Left lung (tissue), 10 donors: ENCODE results near the gene TMCC3. TPM values are rescaled to one million over a fixed set of nuclear protein-coding genes. Genes with fewer than 3 reads are reported as not detected.

Experiments
- ATAC-seq: fragments of 200-7000 bp; cut with Tn5 transposase; one replicate; pipeline ENCODE4 v1.9.1; 2020; ENCODE audit warnings: moderate library complexity
- DNase-seq, 4 donors: peaks; one replicate each; pipeline ENCODE4 v3.0.0-alpha.2; 2013 to 2020
- H3K27ac ChIP-seq, 2 donors: fragments of 200-600 bp; sonication (generic) in 1 of 2; one replicate each; pipeline versions ENCODE4 v1.5.0 to v1.8.0; 2020 to 2021
- H3K27me3 ChIP-seq, 2 donors: fragments of 200-600 bp; sonication (generic) in 1 of 2; one replicate each; pipeline versions ENCODE4 v1.5.0 to v1.8.0; 2020 to 2021
- H3K36me3 ChIP-seq, 2 donors: fragments of 200-600 bp; sonication (generic) in 1 of 2; one replicate each; pipeline versions ENCODE4 v1.5.0 to v1.8.0; 2020 to 2021
- H3K4me1 ChIP-seq, 2 donors: fragments of 200-600 bp; one replicate each; pipeline ENCODE4 v1.8.0; 2021
- H3K4me3 ChIP-seq, 2 donors: fragments of 200-600 bp; sonication (generic) in 1 of 2; one replicate each; pipeline versions ENCODE4 v1.5.0 to v1.8.0; 2020 to 2021; ENCODE audit warnings: mild to moderate bottlenecking in 1 of 2
- H3K9me3 ChIP-seq, 2 donors: fragments of 200-600 bp; sonication (generic) in 1 of 2; one replicate each; pipeline versions ENCODE4 v1.5.0 to v1.8.0; 2020 to 2021
- CTCF ChIP-seq, 2 donors: fragments of 200-600 bp; sonication (generic) in 1 of 2; IDR thresholded peaks; one replicate each; pipeline versions ENCODE4 v1.5.0 to v1.8.0; 2021; ENCODE audit warnings: antibody characterized with exemption in 2 of 2
- intact Hi-C, 2 donors: fragments of 100-400 bp; cut with DNase I; formaldehyde crosslinking; loops; one replicate each; pipeline versions ENCODE4 v1.11.2 to v1.14.2; 2022
- polyA plus RNA-seq, 6 donors: library from polyadenylated mRNA; unstranded; fragments of 120-200 nt; gene quantifications; one replicate each; pipeline ENCODE4 v1.2.1, GENCODE V29; 2013; ENCODE audit not compliant: insufficient read length in 6 of 6
- total RNA-seq, 2 donors: library from RNA; stranded (reverse); fragmentation: NEBNext Ultra II Directional; extraction: Animal tissue kit (Norgen Biotek cat#: 25700); gene quantifications; one replicate each; pipeline ENCODE4 v1.2.1, GENCODE V29; 2021
- donor health status: DM: no; HTN: yes; CAD: no.
- donor health status: DM: no; HTN: no; CAD: no.

The TMCC3 gene
- total and polyA plus RNA-seq, 8 donors, result 3.7 to 11.4 (median 6.8) TPM

GRCh38 chr12:94545935-94546771, 104.2 kb downstream of the TMCC3 start:
- H3K4me3 ChIP-seq, result no peak overlapping the region
- peak in 3 of 4 donors; percentile 37 to 65 (median 44) for DNase-seq
- H3K27me3 ChIP-seq, result no peaks in the 10 kb centered on the region
- no peak overlapping the region for H3K27ac ChIP-seq
- ATAC-seq, result peak; percentile 99
- peak; percentile 68 to 74 for TF ChIP-seq CTCF (IDR thresholded peaks at IDR 0.05)
- peaks cover 0 to 9% of the 10 kb centered on the region in 2 donors for H3K9me3 ChIP-seq
- H3K36me3 ChIP-seq, result no peaks in the 10 kb centered on the region
- intact Hi-C loops, result loop anchor here in 1 of 2 donors (10.0 kb wide), 1 partner anchor 219 kb away; no protein-coding TSS in a partner anchor
- no peaks in the 10 kb centered on the region for H3K4me1 ChIP-seq

- Histone ChIP-seq H3K4me3 (no peak overlapping the region), H3K9me3 (peaks cover 0 to 9% of the 10 kb centered on the region in 2 donors), H3K27ac (no peak overlapping the region), H3K27me3 (no peaks in the 10 kb centered on the region), H3K36me3 (no peaks in the 10 kb centered on the region), H3K4me1 (no peaks in the 10 kb centered on the region)
- DNase-seq (no peak), ATAC-seq (no peak)
- intact Hi-C loops, result loop anchor here in 1 of 2 donors (10.0 kb wide), 1 partner anchor 220 kb away; no protein-coding TSS in a partner anchor
- TF ChIP-seq CTCF (IDR thresholded peaks at IDR 0.05), result no peak
Observed at GRCh38 chr12:94544355-94544754, 106.0 kb downstream of the TMCC3 start.

GRCh38 chr12:94538318-94538717, 112.0 kb downstream of the TMCC3 start:
- Histone ChIP-seq H3K27ac (no peak overlapping the region), H3K4me3 (no peak overlapping the region), H3K27me3 (no peaks in the 10 kb centered on the region), H3K36me3 (no peaks in the 10 kb centered on the region), H3K9me3 (no peaks in the 10 kb centered on the region), H3K4me1 (no peaks in the 10 kb centered on the region)
- ATAC-seq (no peak), DNase-seq (no peak)
- TF ChIP-seq CTCF (IDR thresholded peaks at IDR 0.05), result no peak
- intact Hi-C loops, result no loop called here

GRCh38 chr12:94536040-94536965, 114.1 kb downstream of the TMCC3 start:
- ATAC-seq (no peak), DNase-seq (no peak)
- TF ChIP-seq CTCF (IDR thresholded peaks at IDR 0.05), result no peak
- H3K27me3 ChIP-seq, result no peaks in the 10 kb centered on the region
- no peaks in the 10 kb centered on the region for H3K36me3 ChIP-seq
- H3K27ac ChIP-seq, result no peak overlapping the region
- no peak overlapping the region for H3K4me3 ChIP-seq
- no peaks in the 10 kb centered on the region for H3K9me3 ChIP-seq
- intact Hi-C loops, result no loop called here
- no peaks in the 10 kb centered on the region for H3K4me1 ChIP-seq

- ATAC-seq, result peak; percentile 48
- intact Hi-C loops, result no loop called here
- Histone ChIP-seq H3K36me3 (no peaks in the 10 kb centered on the region), H3K4me1 (no peaks in the 10 kb centered on the region), H3K27me3 (no peaks in the 10 kb centered on the region), H3K4me3 (no peak overlapping the region), H3K9me3 (no peaks in the 10 kb centered on the region), H3K27ac (no peak overlapping the region)
- no peak for DNase-seq
- no peak for TF ChIP-seq CTCF (IDR thresholded peaks at IDR 0.05)
Observed at GRCh38 chr12:94535510-94535921, 114.8 kb downstream of the TMCC3 start.
